T47D (cell line): ENCODE measurements around the gene CTDNEP1.

Experiments used
- DNase-seq, 2 experiments: peaks; one replicate each; pipeline versions ENCODE4 v3.0.0 to v3.0.0-alpha.2; 2011 to 2012; ENCODE audit warnings: low read depth in 1 of 2, low spot score in 1 of 2
- JUND ChIP-seq: IDR thresholded peaks from 2 replicates; pipeline ENCODE4 v1.6.1; 2012; ENCODE audit warnings: low read depth
- in situ Hi-C: cut with HindIII; loops from 2 replicates; pipeline ENCODE4 v1.10.0; 2016; ENCODE audit warnings: low sequenced_read_pairs, low pct_unique_long_range_greater_than_20kb

CTDNEP1 gene

GRCh38 chr17:7228920-7229319, 22.6 kb downstream of the CTDNEP1 start:
- in situ Hi-C loops: no loop called here

DNA sequence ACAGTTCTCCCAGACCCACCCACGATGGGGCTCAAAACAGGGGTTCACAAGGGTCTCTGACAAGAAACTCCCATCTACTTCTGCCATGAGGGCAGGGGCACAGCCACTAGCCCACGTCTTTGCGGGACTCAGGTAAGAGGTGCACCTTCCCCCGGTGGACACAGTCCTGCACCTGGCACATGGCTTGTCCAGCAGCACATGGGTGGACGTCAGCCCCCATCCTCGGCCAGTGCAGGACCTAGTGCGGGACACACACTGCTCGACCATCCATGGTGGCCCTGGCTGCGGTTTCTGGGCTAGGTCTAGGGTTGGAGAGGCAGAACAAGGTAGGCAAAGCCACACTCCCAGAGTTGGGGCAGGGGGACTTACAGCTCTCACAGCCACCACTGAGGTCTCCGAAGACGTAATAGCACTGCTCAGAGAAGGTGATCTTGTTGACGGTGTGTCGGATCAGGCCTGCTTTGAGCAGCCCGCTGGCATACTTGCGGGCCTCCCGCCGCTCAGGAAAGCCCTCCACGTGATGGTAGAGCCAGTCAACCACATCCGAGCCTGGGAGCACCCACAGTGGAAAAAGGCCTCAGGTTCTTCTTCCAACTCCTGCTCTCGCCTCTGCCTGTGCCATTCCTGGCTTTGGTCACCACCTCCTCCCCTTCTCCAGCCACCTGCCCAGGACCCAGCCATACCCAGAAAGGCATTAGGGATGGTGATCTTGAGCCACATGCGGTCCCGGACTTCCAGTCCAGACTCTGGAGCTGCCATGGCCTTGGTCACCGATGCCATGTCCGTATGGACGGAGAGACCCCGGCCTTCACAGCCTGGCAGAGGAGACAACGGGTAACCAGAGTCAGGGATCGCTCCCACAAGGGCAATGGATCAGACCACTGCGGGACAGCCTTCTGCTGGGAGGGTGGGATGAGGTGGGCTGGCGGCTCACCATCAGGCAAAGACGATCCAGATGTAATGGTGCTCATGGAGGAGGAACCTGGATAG, 24.5 kb downstream of the CTDNEP1 start:
- TF ChIP-seq JUND: no peak
- no peak for DNase-seq
- in situ Hi-C loops: no loop called here

More at GRCh38 chr17:7228920-7229319, 22.6 kb downstream of the CTDNEP1 start:
- no peak for TF ChIP-seq JUND
- no peak for DNase-seq

DNA sequence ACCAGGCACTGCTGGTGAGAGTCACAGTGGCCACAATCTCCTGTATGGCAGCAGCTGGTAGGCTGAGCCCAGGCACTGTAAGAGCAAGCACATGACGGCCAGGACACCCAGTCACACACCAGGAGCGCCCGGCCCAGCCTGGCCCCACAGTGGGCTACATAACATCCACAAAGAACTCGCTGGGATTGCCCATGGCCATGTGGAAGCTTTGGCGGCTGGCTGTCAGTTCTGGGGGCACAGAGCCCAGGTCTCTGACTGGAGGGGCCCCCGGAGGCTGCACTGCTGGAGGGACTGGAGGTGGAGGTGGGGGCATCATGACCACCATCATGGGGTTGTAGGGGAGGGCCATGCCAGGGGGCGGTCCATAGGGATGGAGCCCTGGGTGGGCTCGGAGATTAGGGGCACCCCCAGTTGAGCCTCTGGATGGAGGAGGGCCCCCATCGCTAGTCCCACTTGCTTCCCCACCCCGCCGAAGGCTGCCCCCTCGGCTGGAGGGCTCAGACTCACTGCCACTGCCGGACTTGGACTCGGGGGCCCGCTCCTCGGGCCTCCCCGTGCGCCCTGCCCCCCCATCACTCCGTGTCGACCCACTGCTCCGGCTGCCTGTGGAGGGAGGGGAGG, 25.7 kb downstream of the CTDNEP1 start:
- DNase-seq: no peak
- in situ Hi-C loops: no loop called here
- TF ChIP-seq JUND: no peak

GRCh38 chr17:7224661-7225111, 26.8 kb downstream of the CTDNEP1 start:
- in situ Hi-C loops: no loop called here

GRCh38 chr17:7224110-7224509, 27.4 kb downstream of the CTDNEP1 start:
- no peak for DNase-seq
- in situ Hi-C loops: no loop called here
- no peak for TF ChIP-seq JUND

More at GRCh38 chr17:7224661-7225111, 26.8 kb downstream of the CTDNEP1 start:
- no peak for TF ChIP-seq JUND
- no peak for DNase-seq

DNA sequence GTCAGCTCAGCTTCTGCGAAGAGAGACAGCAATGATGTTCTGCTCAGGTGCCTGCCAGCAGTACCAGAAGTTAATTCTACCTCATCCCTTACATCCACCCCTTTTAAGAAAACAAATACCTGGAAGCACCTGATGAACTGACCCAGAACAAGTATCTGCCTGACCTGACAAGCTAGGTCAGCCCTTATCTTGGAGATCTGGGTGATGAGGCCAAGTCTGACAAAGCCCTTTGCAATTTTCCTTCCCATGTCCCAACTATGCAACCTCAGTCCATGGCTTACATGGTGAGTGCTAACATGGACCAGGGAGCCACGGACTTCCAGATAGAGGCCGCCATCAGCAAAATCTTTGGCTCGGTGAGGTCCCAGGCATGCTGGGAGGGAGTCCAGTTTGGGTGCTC, 28.2 kb downstream of the CTDNEP1 start:
- TF ChIP-seq JUND: no peak
- in situ Hi-C loops: no loop called here
- no peak for DNase-seq

GRCh38 chr17:7222972-7223292, 28.6 kb downstream of the CTDNEP1 start:
- TF ChIP-seq JUND: no peak
- in situ Hi-C loops: no loop called here
- DNase-seq: no peak

DNA sequence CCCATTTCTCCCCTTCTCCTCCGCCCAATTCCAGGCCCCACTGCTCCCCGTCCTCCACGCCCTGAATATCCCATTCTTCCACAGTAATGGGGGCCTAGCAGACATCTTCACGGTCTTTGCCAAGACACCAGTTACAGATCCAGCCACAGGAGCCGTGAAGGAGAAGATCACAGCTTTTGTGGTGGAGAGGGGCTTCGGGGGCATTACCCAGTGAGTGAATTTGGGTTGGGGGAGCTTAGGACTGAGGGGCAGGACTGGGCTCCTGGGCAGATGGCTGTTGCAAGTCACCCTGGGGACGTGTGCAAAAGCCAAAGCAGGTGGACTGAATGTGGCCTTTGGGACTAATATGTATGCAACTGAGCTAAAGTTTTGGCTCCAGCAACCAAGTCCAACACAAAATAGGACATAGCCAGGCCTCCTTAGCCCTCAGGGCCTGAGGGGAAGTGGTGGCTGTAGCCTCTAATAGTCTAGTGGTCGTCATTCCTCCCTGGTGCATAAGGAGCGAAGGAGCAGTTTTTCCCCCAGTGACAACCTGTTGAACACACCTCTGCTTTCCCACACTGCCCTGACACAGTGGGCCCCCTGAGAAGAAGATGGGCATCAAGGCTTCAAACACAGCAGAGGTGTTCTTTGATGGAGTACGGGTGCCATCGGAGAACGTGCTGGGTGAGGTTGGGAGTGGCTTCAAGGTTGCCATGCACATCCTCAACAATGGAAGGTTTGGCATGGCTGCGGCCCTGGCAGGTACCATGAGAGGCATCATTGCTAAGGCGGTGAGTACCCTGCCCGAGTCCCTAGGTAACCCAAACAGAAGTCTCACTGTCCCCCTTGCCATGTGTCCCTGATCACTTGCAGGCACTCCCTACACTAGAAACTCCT, 29.2 kb downstream of the CTDNEP1 start:
- in situ Hi-C loops: no loop called here
- TF ChIP-seq JUND: no peak
- no peak for DNase-seq

GRCh38 chr17:7221278-7222092, 30.0 kb downstream of the CTDNEP1 start:
- in situ Hi-C loops: no loop called here
- no peak for DNase-seq
- no peak for TF ChIP-seq JUND

DNA sequence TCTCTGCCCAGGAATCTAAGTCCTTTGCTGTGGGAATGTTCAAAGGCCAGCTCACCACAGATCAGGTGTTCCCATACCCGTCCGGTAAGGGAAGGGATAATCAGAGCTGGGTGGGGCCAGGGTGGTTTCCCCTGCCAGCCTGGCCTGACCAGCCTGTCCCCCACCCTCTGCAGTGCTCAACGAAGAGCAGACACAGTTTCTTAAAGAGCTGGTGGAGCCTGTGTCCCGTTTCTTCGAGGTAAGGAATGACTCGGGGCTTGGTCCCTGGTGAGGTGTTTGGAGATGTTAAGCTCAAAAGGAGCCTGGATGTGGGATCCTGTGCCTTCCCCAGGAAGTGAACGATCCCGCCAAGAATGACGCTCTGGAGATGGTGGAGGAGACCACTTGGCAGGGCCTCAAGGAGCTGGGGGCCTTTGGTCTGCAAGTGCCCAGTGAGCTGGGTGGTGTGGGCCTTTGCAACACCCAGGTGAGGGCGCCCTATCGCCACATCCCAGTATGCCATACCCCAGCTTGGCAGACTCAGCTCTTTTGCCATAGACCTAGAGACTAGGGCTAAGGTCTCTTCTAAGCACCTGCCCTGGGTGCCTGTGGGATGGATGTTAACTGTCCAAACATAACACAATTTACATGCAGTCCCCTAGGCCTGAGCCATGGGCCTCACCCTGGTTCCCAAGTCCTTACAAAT, 30.8 kb downstream of the CTDNEP1 start:
- in situ Hi-C loops: no loop called here
- DNase-seq: peak in 1 of 2 experiments; percentile 71
- TF ChIP-seq JUND: no peak
